HEK293T (cell line): ENCODE results near the gene BPHL.
A peak's percentile ranks its signal among the peaks of the same experiment; 100 is the strongest.

Experiments used
- CTCF ChIA-PET: fragments of 350-600 bp; formaldehyde crosslinking; extraction: SDS; loops from one replicate; lab custom pipeline; 2021; ENCODE audit warnings: antibody characterized with exemption, inconsistent platforms; lab: Yijun Ruan, JAX
- POLR2A ChIA-PET: fragments of 350-600 bp; formaldehyde crosslinking; extraction: SDS; loops from one replicate; lab custom pipeline; 2020; ENCODE audit warnings: antibody characterized with exemption, inconsistent platforms; lab: Yijun Ruan, JAX
- DNase-seq: peaks from one replicate; pipeline ENCODE4 v3.0.0; 2012; ENCODE audit warnings: mixed read lengths; ENCODE audit errors: extremely low spot score
- ARNT ChIP-seq: fragments of 450-650 bp; IDR thresholded peaks from 2 replicates; pipeline ENCODE4 v1.6.1; 2017; ENCODE audit warnings: mild to moderate bottlenecking
- BHLHE40 ChIP-seq: fragments of 450-650 bp; IDR thresholded peaks from 2 replicates; pipeline ENCODE4 v1.6.1; 2016; ENCODE audit warnings: mild to moderate bottlenecking, moderate library complexity, borderline replicate concordance
- CTBP1 ChIP-seq: fragments of 450-650 bp; IDR thresholded peaks from 2 replicates; pipeline ENCODE4 v1.6.1; 2016; ENCODE audit warnings: borderline replicate concordance
- ELF4 ChIP-seq: fragments of 450-650 bp; IDR thresholded peaks from 2 replicates; pipeline ENCODE4 v1.6.1; 2017; ENCODE audit warnings: antibody characterized with exemption
- FOXA1 ChIP-seq: fragments of 450-650 bp; IDR thresholded peaks from 2 replicates; pipeline ENCODE4 v1.6.1; 2016; ENCODE audit warnings: mild to moderate bottlenecking
- FOXK2 ChIP-seq: fragments of 450-650 bp; IDR thresholded peaks from 2 replicates; pipeline ENCODE4 v1.6.1; 2016; ENCODE audit warnings: mild to moderate bottlenecking
- FOXM1 ChIP-seq: fragments of 450-650 bp; IDR thresholded peaks from 2 replicates; pipeline ENCODE4 v1.6.1; 2017; ENCODE audit warnings: mild to moderate bottlenecking, borderline replicate concordance
- HDGF ChIP-seq: fragments of 450-650 bp; IDR thresholded peaks from 2 replicates; pipeline ENCODE4 v1.6.1; 2017; ENCODE audit warnings: antibody characterized with exemption, borderline replicate concordance
- L3MBTL2 ChIP-seq: fragments of 450-650 bp; conservative IDR thresholded peaks from 2 replicates; pipeline ENCODE4 v1.6.1; 2016; ENCODE audit warnings: mild to moderate bottlenecking
- LEF1 ChIP-seq: fragments of 450-650 bp; IDR thresholded peaks from 2 replicates; pipeline ENCODE4 v1.6.1; 2017; ENCODE audit warnings: mild to moderate bottlenecking, borderline replicate concordance
- NFRKB ChIP-seq: fragments of 450-650 bp; IDR thresholded peaks from 2 replicates; pipeline ENCODE4 v1.6.1; 2016; ENCODE audit warnings: mild to moderate bottlenecking, moderate library complexity
- SP1 ChIP-seq: fragments of 450-650 bp; IDR thresholded peaks from 2 replicates; pipeline ENCODE4 v1.6.1; 2017
- SUZ12 ChIP-seq: fragments of 450-650 bp; IDR thresholded peaks from 2 replicates; pipeline ENCODE4 v1.6.1; 2016; ENCODE audit warnings: mild to moderate bottlenecking
- TARDBP ChIP-seq: fragments of 450-650 bp; IDR thresholded peaks from 2 replicates; pipeline ENCODE4 v1.6.1; 2016
- ZNF384 ChIP-seq: fragments of 450-650 bp; IDR thresholded peaks from 2 replicates; pipeline ENCODE4 v1.6.1; 2016
- TF ChIP-seq, protein P1 (sequence below): fragments of 450-650 bp; IDR thresholded peaks from 2 replicates; pipeline ENCODE4 v1.6.1; 2016

The BPHL gene

DNA sequence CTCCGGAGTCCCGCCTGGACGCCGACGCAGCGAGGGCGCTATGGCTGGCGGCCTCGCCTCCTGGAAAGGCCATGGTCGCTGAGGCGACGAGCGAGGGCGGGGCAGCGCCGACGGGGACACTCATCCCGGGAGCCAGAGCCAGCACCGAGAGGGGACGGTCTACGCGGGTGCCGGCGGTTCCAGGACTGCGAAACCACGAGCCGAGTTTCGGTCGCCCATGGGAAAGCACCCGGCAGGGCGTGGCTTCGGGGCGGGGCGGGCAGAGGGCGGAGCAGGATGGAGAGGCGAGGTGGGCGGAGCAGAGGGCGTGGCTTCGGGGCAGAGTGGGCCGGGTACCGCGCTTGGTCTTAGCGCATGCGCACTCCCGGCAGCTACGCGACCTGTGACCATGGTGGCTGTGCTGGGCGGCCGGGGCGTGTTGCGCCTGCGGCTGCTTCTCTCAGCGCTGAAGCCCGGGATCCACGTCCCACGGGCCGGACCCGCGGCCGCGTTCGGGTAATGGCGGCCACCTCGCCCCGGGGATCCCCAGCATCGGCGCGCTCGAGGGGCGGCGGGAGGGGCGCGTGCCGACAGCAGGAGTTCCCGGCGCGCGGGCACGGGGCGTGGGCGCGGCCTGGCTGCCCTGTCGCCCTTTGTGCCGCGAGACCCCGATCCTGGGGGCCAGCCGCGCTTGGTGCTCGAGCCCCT is at the start of gene BPHL:
BPHL (plus strand) TSS at position 359 of the 687 bp plus-strand sequence; CDS start at position 389, 30 bp downstream.
- ChIA-PET CTCF (no interaction called here), POLR2A (interaction anchor here (0.5 to 1.8 kb wide), 11 partner anchors 9 to 141 kb away, joined by 3 to 9 read pairs (median 3); partner anchors contain the start of gene PSMG4)
- DNase-seq = peak; percentile 100
- TF ChIP-seq L3MBTL2 (peak; percentile 84), FOXK2 (no peak), HDGF (0 out of 2 replicates have a peak, but pooled peaks have one; percentile 77)

DNA sequence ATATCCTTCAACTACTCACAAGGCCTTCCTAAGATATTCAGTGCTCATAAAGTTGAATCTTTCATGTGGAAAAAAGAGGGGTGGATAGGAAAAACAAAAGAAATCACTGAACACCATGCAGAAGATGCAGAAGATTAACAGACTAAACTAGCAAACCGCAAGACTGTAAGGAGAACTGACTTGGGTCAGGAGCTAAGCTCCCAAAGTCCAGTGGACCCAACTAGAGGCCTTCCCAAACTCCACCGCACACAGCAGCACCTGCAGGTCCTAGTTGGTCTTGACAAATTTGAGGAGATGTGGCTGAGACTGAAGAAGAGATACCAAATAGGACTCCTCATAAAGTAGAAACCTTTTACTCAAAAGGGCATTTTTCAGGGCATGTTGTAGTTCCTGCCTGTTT is 46.9 kb upstream of the BPHL start:
- ChIA-PET POLR2A (interaction anchor here (1.1 kb wide), 2 partner anchors 81 to 104 kb away, joined by 3 read pairs; no protein-coding TSS in a partner anchor), CTCF (no interaction called here)
- no peak for TF ChIP-seq FOXA1
- no peak for TF ChIP-seq HDGF
- no peak for TF ChIP-seq CTBP1
- no peak for TF ChIP-seq BHLHE40
- TF ChIP-seq ZNF384 = no peak
- no peak for TF ChIP-seq ELF4
- TF ChIP-seq FOXM1 = no peak
- no peak for TF ChIP-seq FOXK2
- TF ChIP-seq LEF1 = no peak
- no peak for TF ChIP-seq NFRKB
- TF ChIP-seq SUZ12 = no peak
- TF ChIP-seq TARDBP = no peak
- no peak for TF ChIP-seq L3MBTL2
- no peak for TF ChIP-seq SP1

DNA sequence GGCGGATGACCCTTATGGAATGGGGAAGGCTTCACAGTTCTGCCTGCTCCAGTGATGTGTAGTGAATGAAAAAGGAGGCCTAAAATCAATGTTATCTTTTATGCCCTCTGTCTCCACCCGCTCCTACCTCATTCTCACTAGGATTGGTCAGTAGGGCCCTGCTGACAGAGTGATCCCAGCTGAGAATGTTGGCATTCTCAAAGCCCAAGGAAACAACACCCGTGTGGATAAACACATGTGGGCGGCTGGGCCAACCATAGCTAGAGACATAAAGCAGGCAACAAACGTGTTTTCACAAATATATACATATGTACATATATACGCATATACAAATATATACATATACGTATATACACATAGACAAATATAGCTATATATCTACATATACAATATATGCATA is 45.7 kb upstream of the BPHL start:
- ChIA-PET POLR2A (interaction anchor here (1.5 kb wide), 1 partner anchor 83 kb away, joined by 3 read pairs; no protein-coding TSS in a partner anchor), CTCF (no interaction called here)
- DNase-seq = no peak
- no peak for TF ChIP-seq LEF1
- TF ChIP-seq L3MBTL2 = no peak
- no peak for TF ChIP-seq FOXK2
- TF ChIP-seq ZNF384 = no peak
- TF ChIP-seq SP1 = no peak
- TF ChIP-seq, protein P1, sequence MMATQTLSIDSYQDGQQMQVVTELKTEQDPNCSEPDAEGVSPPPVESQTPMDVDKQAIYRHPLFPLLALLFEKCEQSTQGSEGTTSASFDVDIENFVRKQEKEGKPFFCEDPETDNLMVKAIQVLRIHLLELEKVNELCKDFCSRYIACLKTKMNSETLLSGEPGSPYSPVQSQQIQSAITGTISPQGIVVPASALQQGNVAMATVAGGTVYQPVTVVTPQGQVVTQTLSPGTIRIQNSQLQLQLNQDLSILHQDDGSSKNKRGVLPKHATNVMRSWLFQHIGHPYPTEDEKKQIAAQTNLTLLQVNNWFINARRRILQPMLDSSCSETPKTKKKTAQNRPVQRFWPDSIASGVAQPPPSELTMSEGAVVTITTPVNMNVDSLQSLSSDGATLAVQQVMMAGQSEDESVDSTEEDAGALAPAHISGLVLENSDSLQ = no peak
- no peak for TF ChIP-seq ARNT
- no peak for TF ChIP-seq BHLHE40
- no peak for TF ChIP-seq SUZ12
- TF ChIP-seq FOXA1 = no peak
- TF ChIP-seq NFRKB = no peak
- TF ChIP-seq FOXM1 = no peak
- no peak for TF ChIP-seq HDGF
- TF ChIP-seq TARDBP = no peak
- TF ChIP-seq ELF4 = no peak
- no peak for TF ChIP-seq CTBP1

More for the DNA sequence above, 46.9 kb upstream of the BPHL start:
- DNase-seq = no peak

DNA sequence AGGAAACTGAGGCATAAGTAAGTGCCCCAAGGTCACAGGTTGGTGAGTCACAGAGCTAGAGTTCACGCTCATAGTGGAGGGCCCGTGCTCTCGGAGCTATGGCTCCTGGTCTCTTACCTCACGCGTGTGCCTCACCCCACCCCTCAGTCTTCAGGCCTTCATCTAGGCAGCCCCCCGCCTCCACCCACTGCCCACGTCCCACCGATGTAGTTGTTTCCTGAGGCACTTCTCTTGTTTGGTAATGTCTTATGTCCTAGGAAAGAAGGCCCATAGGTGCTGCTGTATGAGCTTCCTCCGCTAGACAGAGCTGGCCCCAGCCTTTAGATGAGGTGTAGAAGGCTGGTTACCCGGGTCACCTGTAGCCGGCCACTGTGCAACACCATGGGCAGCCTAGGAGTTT is 45.1 kb upstream of the BPHL start:
- DNase-seq = no peak
- ChIA-PET POLR2A (interaction anchor here (1.5 kb wide), 1 partner anchor 83 kb away, joined by 3 read pairs; no protein-coding TSS in a partner anchor), CTCF (no interaction called here)
- TF ChIP-seq BHLHE40 (no peak), CTBP1 (no peak), ZNF384 (no peak), FOXM1 (no peak), SP1 (no peak), NFRKB (no peak), ARNT (no peak), HDGF (no peak), FOXK2 (no peak), L3MBTL2 (no peak), LEF1 (no peak), FOXA1 (no peak), ELF4 (no peak), SUZ12 (no peak), TARDBP (no peak)
- TF ChIP-seq, protein P1 = no peak

DNA sequence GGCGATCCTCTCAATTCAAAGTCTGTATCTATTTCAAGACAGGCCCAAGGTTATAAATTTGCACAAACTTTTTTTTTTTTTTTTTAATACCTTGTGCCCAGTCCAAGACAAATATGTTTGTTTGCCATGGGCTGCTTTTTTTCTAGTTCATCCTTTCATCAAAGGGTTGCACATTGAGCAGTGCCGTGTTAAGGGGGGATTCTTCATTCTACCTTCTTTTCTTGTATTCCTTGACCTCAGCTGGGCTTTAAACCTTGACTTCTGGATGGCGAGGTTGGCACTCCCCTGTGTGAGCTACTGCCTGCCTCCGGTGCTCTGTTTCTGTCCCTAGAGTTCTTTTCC is 42.8 kb upstream of the BPHL start:
- no peak for DNase-seq
- ChIA-PET CTCF (interaction anchor here (0.6 to 0.7 kb wide), 2 partner anchors 10 to 186 kb away, joined by 3 read pairs; no protein-coding TSS in a partner anchor), POLR2A (interaction anchor here (1.1 kb wide), 1 partner anchor 12 kb away, joined by 3 read pairs; no protein-coding TSS in a partner anchor)
- TF ChIP-seq ZNF384 (no peak), BHLHE40 (no peak), CTBP1 (no peak), ELF4 (no peak), FOXK2 (no peak), HDGF (no peak), FOXA1 (no peak), LEF1 (no peak)
- TF ChIP-seq, protein P1 = no peak

DNA sequence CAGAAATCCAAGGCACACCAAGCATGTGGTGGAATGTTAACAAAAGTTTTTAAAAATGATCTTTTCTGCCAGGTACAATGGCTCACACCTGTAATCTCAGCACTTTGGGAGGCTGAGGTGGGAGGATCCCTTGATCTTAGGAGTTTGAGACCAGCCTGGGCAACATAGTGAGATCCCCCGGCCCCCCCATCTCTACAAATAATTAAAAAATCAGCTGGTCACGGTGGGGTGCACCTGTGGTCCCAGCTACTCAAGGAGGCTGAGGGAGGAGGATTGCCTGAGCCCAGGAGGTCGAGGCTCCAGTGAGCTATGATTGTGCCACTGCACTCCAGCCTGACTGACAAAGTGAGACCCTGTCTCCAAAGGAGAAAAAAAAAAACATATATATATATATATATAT is 42.2 kb upstream of the BPHL start:
- CTCF ChIA-PET = interaction anchor here (0.6 kb wide), 1 partner anchor 9 kb away, joined by 3 read pairs; no protein-coding TSS in a partner anchor
- no peak for DNase-seq
- POLR2A ChIA-PET = interaction anchor here (1.0 kb wide), 1 partner anchor 10 kb away, joined by 3 read pairs; no protein-coding TSS in a partner anchor

More for the DNA sequence above, 42.2 kb upstream of the BPHL start:
- TF ChIP-seq CTBP1 (no peak), FOXA1 (no peak), FOXM1 (no peak), ZNF384 (no peak), SP1 (no peak), TARDBP (no peak), NFRKB (no peak), FOXK2 (no peak), LEF1 (no peak), ELF4 (no peak), L3MBTL2 (no peak), HDGF (no peak), BHLHE40 (no peak), ARNT (no peak)
- TF ChIP-seq, protein P1 = no peak
